ENCODE measurements around the gene OCRL. TPM values are rescaled to one million over a fixed set of nuclear protein-coding genes. Genes with fewer than 3 reads are reported as not detected.

OCRL gene
- total RNA-seq, 1 donor from 2014 or later, result 49.8 TPM

GRCh38 chrX:129531132-129531531, 8.9 kb upstream of the OCRL start:
- DNase-seq (ENCODE audit: extremely low spot score, unreplicated experiment), result no peak
- no peak for TF ChIP-seq CTCF (IDR thresholded peaks at IDR 0.05)
- no peak overlapping the region for H3K4me3 Mint-ChIP-seq (ENCODE audit: unreplicated experiment)
- no peaks in the 10 kb centered on the region for H3K9me3 Mint-ChIP-seq (ENCODE audit: unreplicated experiment)
- no peak overlapping the region for H3K27ac Mint-ChIP-seq (ENCODE audit: unreplicated experiment)
- no peaks in the 10 kb centered on the region for H3K36me3 Mint-ChIP-seq (ENCODE audit: unreplicated experiment)
- H3K27me3 Mint-ChIP-seq (ENCODE audit: unreplicated experiment), result peaks cover 10% of the 10 kb centered on the region
- H3K4me1 Mint-ChIP-seq (ENCODE audit: unreplicated experiment), result peaks cover 12% of the 10 kb centered on the region

GRCh38 chrX:129534816-129535578, 5.1 kb upstream of the OCRL start:
- H3K27ac Mint-ChIP-seq (ENCODE audit: unreplicated experiment), result no peak overlapping the region
- no peaks in the 10 kb centered on the region for H3K36me3 Mint-ChIP-seq (ENCODE audit: unreplicated experiment)
- no peaks in the 10 kb centered on the region for H3K9me3 Mint-ChIP-seq (ENCODE audit: unreplicated experiment)
- DNase-seq (ENCODE audit: extremely low spot score, unreplicated experiment), result no peak
- H3K4me3 Mint-ChIP-seq (ENCODE audit: unreplicated experiment), result no peak overlapping the region
- TF ChIP-seq CTCF (IDR thresholded peaks at IDR 0.05), result no peak
- H3K4me1 Mint-ChIP-seq (ENCODE audit: unreplicated experiment), result peaks cover 11% of the 10 kb centered on the region
- H3K27me3 Mint-ChIP-seq (ENCODE audit: unreplicated experiment), result peaks cover 10% of the 10 kb centered on the region

- no peak for DNase-seq (ENCODE audit: extremely low spot score, unreplicated experiment)
- Mint-ChIP-seq H3K27ac (ENCODE audit: unreplicated experiment) (peak overlapping the region; percentile 48), H3K36me3 (ENCODE audit: unreplicated experiment) (peaks cover 9% of the 10 kb centered on the region), H3K9me3 (ENCODE audit: unreplicated experiment) (no peaks in the 10 kb centered on the region), H3K4me3 (ENCODE audit: unreplicated experiment) (peak overlapping the region; percentile 74), H3K27me3 (ENCODE audit: unreplicated experiment) (no peaks in the 10 kb centered on the region), H3K4me1 (ENCODE audit: unreplicated experiment) (peaks cover 18% of the 10 kb centered on the region)
- no peak for TF ChIP-seq CTCF (IDR thresholded peaks at IDR 0.05)
Measured at GRCh38 chrX:129540722-129541184, 694 bp downstream of the OCRL start.

- Mint-ChIP-seq H3K27ac (ENCODE audit: unreplicated experiment) (no peak overlapping the region), H3K36me3 (ENCODE audit: unreplicated experiment) (peaks cover 35% of the 10 kb centered on the region), H3K9me3 (ENCODE audit: unreplicated experiment) (no peaks in the 10 kb centered on the region), H3K4me3 (ENCODE audit: unreplicated experiment) (no peak overlapping the region), H3K4me1 (ENCODE audit: unreplicated experiment) (peaks cover 21% of the 10 kb centered on the region), H3K27me3 (ENCODE audit: unreplicated experiment) (no peaks in the 10 kb centered on the region)
- no peak for DNase-seq (ENCODE audit: extremely low spot score, unreplicated experiment)
- TF ChIP-seq CTCF (IDR thresholded peaks at IDR 0.05), result no peak
Measured at GRCh38 chrX:129544780-129545179, 4.7 kb downstream of the OCRL start.

- Mint-ChIP-seq H3K9me3 (ENCODE audit: unreplicated experiment) (no peaks in the 10 kb centered on the region), H3K36me3 (ENCODE audit: unreplicated experiment) (peaks cover 35% of the 10 kb centered on the region), H3K4me1 (ENCODE audit: unreplicated experiment) (peaks cover 21% of the 10 kb centered on the region), H3K27ac (ENCODE audit: unreplicated experiment) (no peak overlapping the region), H3K4me3 (ENCODE audit: unreplicated experiment) (no peak overlapping the region), H3K27me3 (ENCODE audit: unreplicated experiment) (no peaks in the 10 kb centered on the region)
- no peak for DNase-seq (ENCODE audit: extremely low spot score, unreplicated experiment)
- TF ChIP-seq CTCF (IDR thresholded peaks at IDR 0.05), result no peak
Measured at GRCh38 chrX:129545408-129545807, 5.3 kb downstream of the OCRL start.

Data from osteocyte (in vitro differentiated cells).